Neuronal stem cell (in vitro differentiated cells): ENCODE measurements around the gene PRR11.
A peak's percentile ranks its signal among the peaks of the same experiment; 100 is the strongest.
"Not testable (repeated sequence)": the region's sequence is repeated elsewhere in the genome, so short reads cannot be mapped to it uniquely, and the experiment has no call there.

Experiments used
- DNase-seq: peaks from one replicate; pipeline ENCODE4 v3.0.0-alpha.2; 2013; ENCODE audit warnings: low spot score
- H2AFZ ChIP-seq: one replicate; pipeline ENCODE4 v1.6.1; 2013; ENCODE audit warnings: mild to moderate bottlenecking, low read length, inconsistent platforms
- H2AK5ac ChIP-seq: 2 replicates; pipeline ENCODE4 v1.6.1; 2013; ENCODE audit warnings: low read depth, mild to moderate bottlenecking, inconsistent platforms, low read length, moderate library complexity, mixed read lengths
- H2BK120ac ChIP-seq: 2 replicates; pipeline ENCODE4 v1.6.1; 2013; ENCODE audit warnings: low read depth, mild to moderate bottlenecking, inconsistent platforms, low read length, moderate library complexity, mixed read lengths
- H2BK12ac ChIP-seq: one replicate; pipeline ENCODE4 v1.6.1; 2013; ENCODE audit warnings: low read length, inconsistent platforms
- H2BK15ac ChIP-seq: 2 replicates; pipeline ENCODE4 v1.6.1; 2013; ENCODE audit warnings: mild to moderate bottlenecking, low read length, inconsistent platforms, mixed read lengths
- H2BK5ac ChIP-seq: one replicate; pipeline ENCODE4 v1.6.1; 2013; ENCODE audit warnings: inconsistent platforms, mild to moderate bottlenecking, low read length, moderate library complexity
- H3K14ac ChIP-seq: one replicate; pipeline ENCODE4 v1.6.1; 2013; ENCODE audit warnings: low read length, inconsistent platforms
- H3K18ac ChIP-seq: 2 replicates; pipeline ENCODE4 v1.6.1; 2013; ENCODE audit warnings: low read length, inconsistent platforms
- H3K23ac ChIP-seq: 2 replicates; pipeline ENCODE4 v1.6.1; 2013; ENCODE audit warnings: low read depth, mild to moderate bottlenecking, mixed read lengths, low read length, inconsistent platforms; ENCODE audit not compliant: poor library complexity
- H3K27ac ChIP-seq: replicated peaks from 3 replicates; pipeline ENCODE4 v1.5.1; 2013; ENCODE audit warnings: low read length, inconsistent platforms
- H3K27me3 ChIP-seq, 3 experiments: 2 replicates each; pipeline ENCODE4 v1.6.1; 2013; ENCODE audit warnings: low read length in 3 of 3, mild to moderate bottlenecking in 2 of 3, inconsistent platforms in 1 of 3, low read depth in 1 of 3, mixed read lengths in 1 of 3, moderate library complexity in 1 of 3; ENCODE audit not compliant: control insufficient read depth in 3 of 3, insufficient read depth in 3 of 3
- H3K36me3 ChIP-seq, 2 donors: replicated peaks in 1 of 2; 2 replicates each; pipeline ENCODE4 v1.6.1; 2013; ENCODE audit warnings: low read length in 2 of 2; ENCODE audit not compliant: control insufficient read depth in 2 of 2, insufficient read depth in 2 of 2
- H3K4ac ChIP-seq: 2 replicates; pipeline ENCODE4 v1.6.1; 2013; ENCODE audit warnings: inconsistent platforms, mild to moderate bottlenecking, low read length, moderate library complexity
- H3K4me1 ChIP-seq, 2 donors: 1 replicate in 1 of 2; 2 replicates in 1 of 2; pipeline ENCODE4 v1.6.1; 2013; ENCODE audit warnings: low read length in 2 of 2, low read depth in 1 of 2; ENCODE audit not compliant: control insufficient read depth in 2 of 2, insufficient read depth in 1 of 2
- H3K4me2 ChIP-seq: one replicate; pipeline ENCODE4 v1.6.1; 2013; ENCODE audit warnings: mild to moderate bottlenecking, low read length, inconsistent platforms; ENCODE audit not compliant: insufficient read depth, poor library complexity, severe bottlenecking
- H3K4me3 ChIP-seq, 2 donors: 2 replicates each; pipeline ENCODE4 v1.5.1; 2013; ENCODE audit warnings: low read length in 2 of 2, mild to moderate bottlenecking in 2 of 2, inconsistent platforms in 1 of 2, moderate library complexity in 1 of 2
- H3K79me1 ChIP-seq: one replicate; pipeline ENCODE4 v1.6.1; 2013; ENCODE audit warnings: low read depth, mild to moderate bottlenecking, inconsistent platforms, low read length, moderate library complexity
- H3K9ac ChIP-seq: one replicate; pipeline ENCODE4 v1.6.1; 2013; ENCODE audit warnings: mild to moderate bottlenecking, low read depth, low read length, inconsistent platforms; ENCODE audit not compliant: poor library complexity
- H3K9me3 ChIP-seq, 2 donors: replicated peaks in 1 of 2; 2 replicates each; pipeline versions ENCODE3 to v1.6.1; 2013; ENCODE audit warnings: low read length in 2 of 2, mild to moderate bottlenecking in 2 of 2, inconsistent platforms in 1 of 2, low read depth in 1 of 2, mixed read lengths in 1 of 2, moderate library complexity in 1 of 2; ENCODE audit not compliant: control insufficient read depth in 2 of 2, insufficient read depth in 1 of 2
- H4K8ac ChIP-seq: one replicate; pipeline ENCODE4 v1.6.1; 2013; ENCODE audit warnings: low read depth, mild to moderate bottlenecking, inconsistent platforms, low read length, moderate library complexity
- H4K91ac ChIP-seq: one replicate; pipeline ENCODE4 v1.6.1; 2013; ENCODE audit warnings: low read length, low read depth, mild to moderate bottlenecking, inconsistent platforms; ENCODE audit not compliant: poor library complexity
- WGBS, 2 donors: extraction: QIAGEN DNeasy Blood & Tissue Kit; methylation state at CpG; one replicate each; pipeline ENCODE4 v1.1.7; 2013; ENCODE audit warnings: missing lambda C conversion rate in 2 of 2, mixed read lengths in 1 of 2; ENCODE audit not compliant: insufficient read length in 2 of 2, insufficient replicate concordance in 1 of 2; ENCODE audit errors: extremely low coverage in 2 of 2; 5-methylcytosine and 5-hydroxymethylcytosine counted together

Gene PRR11

GRCh38 chr17:59220328-59221158 is 65.0 kb downstream of the PRR11 start, which contains the start of gene GDPD1:
TSS of gene GDPD1 (plus strand) at chr17:59220511. CDS start at chr17:59220610, 99 bp downstream.
- no peaks in the 10 kb centered on the region for H3K9me3 ChIP-seq
- H4K91ac ChIP-seq = no peak within 1 kb of the TSS
- peak within 1 kb of the TSS; percentile 21 for H3K23ac ChIP-seq
- H2BK120ac ChIP-seq = no peak within 1 kb of the TSS
- peak within 1 kb of the TSS; percentile 96 for H3K14ac ChIP-seq
- peak within 1 kb of the TSS; percentile 74 for H3K4me2 ChIP-seq
- peaks cover 0 to 1% of the 10 kb centered on the region in 2 donors for H3K36me3 ChIP-seq
- peak within 1 kb of the TSS; percentile 95 for H3K18ac ChIP-seq
- H2AK5ac ChIP-seq = peak within 1 kb of the TSS; percentile 36
- H3K4ac ChIP-seq = no peak within 1 kb of the TSS
- peak; percentile 95 for DNase-seq
- peak within 1 kb of the TSS; percentile 93 for H3K9ac ChIP-seq
- peak within 1 kb of the TSS; percentile 80 for H2BK5ac ChIP-seq
- H3K79me1 ChIP-seq = no peaks in the 10 kb centered on the region
- H3K4me3 ChIP-seq = peak within 1 kb of the TSS; percentile 89 to 94
- H4K8ac ChIP-seq = no peak within 1 kb of the TSS
- peak within 1 kb of the TSS; percentile 97 for H2AFZ ChIP-seq
- no CpG with 5 or more reads among the region's 60 CpGs for WGBS, 2 donors
- H2BK15ac ChIP-seq = peak within 1 kb of the TSS; percentile 0
- peaks cover 0 to 8% of the 10 kb centered on the region in 2 donors for H3K4me1 ChIP-seq
- H3K27ac ChIP-seq = peak within 1 kb of the TSS; percentile 88
- H2BK12ac ChIP-seq = peak within 1 kb of the TSS; percentile 31
- no peaks in the 10 kb centered on the region for H3K27me3 ChIP-seq

- peak overlapping the region; percentile 80 for H2BK5ac ChIP-seq
- no peak for DNase-seq
Observed at GRCh38 chr17:59221159-59221847, 65.8 kb downstream of the PRR11 start.

GRCh38 chr17:59223813-59224212 is 68.3 kb downstream of the PRR11 start:
- H3K4ac ChIP-seq = no peak overlapping the region

More at GRCh38 chr17:59221159-59221847, 65.8 kb downstream of the PRR11 start:
- no peak overlapping the region for H3K4ac ChIP-seq
- H4K8ac ChIP-seq = no peak overlapping the region
- H2BK15ac ChIP-seq = peak overlapping the region; percentile 0
- H3K23ac ChIP-seq = no peak overlapping the region
- peak overlapping the region; percentile 89 to 94 for H3K4me3 ChIP-seq
- peak overlapping the region; percentile 36 for H2AK5ac ChIP-seq
- peak overlapping the region; percentile 97 for H2AFZ ChIP-seq
- no peak overlapping the region for H2BK120ac ChIP-seq
- H3K27me3 ChIP-seq = no peaks in the 10 kb centered on the region
- no peaks in the 10 kb centered on the region for H3K79me1 ChIP-seq
- peak overlapping the region; percentile 95 for H3K18ac ChIP-seq
- H3K14ac ChIP-seq = peak overlapping the region; percentile 96
- H4K91ac ChIP-seq = no peak overlapping the region
- H3K4me1 ChIP-seq = peaks cover 0 to 8% of the 10 kb centered on the region in 2 donors
- peak overlapping the region; percentile 74 for H3K4me2 ChIP-seq
- peak overlapping the region; percentile 93 for H3K9ac ChIP-seq
- H3K36me3 ChIP-seq = no peaks in the 10 kb centered on the region
- peak overlapping the region; percentile 31 for H2BK12ac ChIP-seq
- H3K9me3 ChIP-seq = no peaks in the 10 kb centered on the region
- no CpG with 5 or more reads among the region's 17 CpGs for WGBS, 2 donors
- H3K27ac ChIP-seq = peak overlapping the region; percentile 88

GRCh38 chr17:59228588-59228987 is 73.0 kb downstream of the PRR11 start:
- not testable (repeated sequence) for H3K23ac ChIP-seq, H4K8ac ChIP-seq, H3K14ac ChIP-seq, H3K79me1 ChIP-seq, H2BK15ac ChIP-seq, H2AK5ac ChIP-seq, H3K4me2 ChIP-seq, H3K27me3 ChIP-seq, H3K4me1 ChIP-seq, H3K4me3 ChIP-seq, H2AFZ ChIP-seq, H3K36me3 ChIP-seq, H3K9me3 ChIP-seq, H3K18ac ChIP-seq, DNase-seq, H2BK120ac ChIP-seq, H2BK12ac ChIP-seq, H3K9ac ChIP-seq, H2BK5ac ChIP-seq, H3K4ac ChIP-seq, H3K27ac ChIP-seq, H4K91ac ChIP-seq
- WGBS, 2 donors = no CpG with 5 or more reads among the region's 1 CpG

More at GRCh38 chr17:59223813-59224212, 68.3 kb downstream of the PRR11 start:
- Histone ChIP-seq H3K9me3 (no peaks in the 10 kb centered on the region), H3K4me2 (no peak overlapping the region), H3K27ac (no peak overlapping the region), H2AFZ (no peak overlapping the region), H3K14ac (no peak overlapping the region), H2AK5ac (no peak overlapping the region), H2BK120ac (no peak overlapping the region), H2BK15ac (no peak overlapping the region), H4K91ac (no peak overlapping the region), H4K8ac (no peak overlapping the region), H3K23ac (no peak overlapping the region), H3K4me1 (peaks cover 0 to 8% of the 10 kb centered on the region in 2 donors), H3K27me3 (no peaks in the 10 kb centered on the region), H3K79me1 (no peaks in the 10 kb centered on the region), H2BK5ac (no peak overlapping the region), H3K4me3 (no peak overlapping the region), H2BK12ac (no peak overlapping the region), H3K18ac (no peak overlapping the region), H3K9ac (no peak overlapping the region), H3K36me3 (no peaks in the 10 kb centered on the region)
- no CpG with 5 or more reads among the region's 7 CpGs for WGBS, 2 donors
- DNase-seq = no peak
